Gastrocnemius medialis (tissue), 4 donors: ENCODE measurements around the gene VASN.

Experiments used
- POLR2A ChIP-seq, 2 donors: fragments of 450-650 bp; IDR thresholded peaks; one replicate each; pipeline ENCODE4 v1.6.1; 2017; ENCODE audit warnings: antibody characterized with exemption in 2 of 2, mild to moderate bottlenecking in 2 of 2, moderate library complexity in 2 of 2
- TF ChIP-seq, protein P1 (sequence below), 5 experiments: fragments of 450-650 bp in 3 of 5; fragments of 200-600 bp in 2 of 5; sonication (generic) in 2 of 5; IDR thresholded peaks in 4 of 5; conservative IDR thresholded peaks in 1 of 5; 1 replicate in 4 of 5; 2 replicates in 1 of 5; pipeline ENCODE4 v1.5.1; 2016 to 2019; ENCODE audit warnings: antibody characterized with exemption in 5 of 5, mild to moderate bottlenecking in 3 of 5, moderate library complexity in 3 of 5

DNA sequence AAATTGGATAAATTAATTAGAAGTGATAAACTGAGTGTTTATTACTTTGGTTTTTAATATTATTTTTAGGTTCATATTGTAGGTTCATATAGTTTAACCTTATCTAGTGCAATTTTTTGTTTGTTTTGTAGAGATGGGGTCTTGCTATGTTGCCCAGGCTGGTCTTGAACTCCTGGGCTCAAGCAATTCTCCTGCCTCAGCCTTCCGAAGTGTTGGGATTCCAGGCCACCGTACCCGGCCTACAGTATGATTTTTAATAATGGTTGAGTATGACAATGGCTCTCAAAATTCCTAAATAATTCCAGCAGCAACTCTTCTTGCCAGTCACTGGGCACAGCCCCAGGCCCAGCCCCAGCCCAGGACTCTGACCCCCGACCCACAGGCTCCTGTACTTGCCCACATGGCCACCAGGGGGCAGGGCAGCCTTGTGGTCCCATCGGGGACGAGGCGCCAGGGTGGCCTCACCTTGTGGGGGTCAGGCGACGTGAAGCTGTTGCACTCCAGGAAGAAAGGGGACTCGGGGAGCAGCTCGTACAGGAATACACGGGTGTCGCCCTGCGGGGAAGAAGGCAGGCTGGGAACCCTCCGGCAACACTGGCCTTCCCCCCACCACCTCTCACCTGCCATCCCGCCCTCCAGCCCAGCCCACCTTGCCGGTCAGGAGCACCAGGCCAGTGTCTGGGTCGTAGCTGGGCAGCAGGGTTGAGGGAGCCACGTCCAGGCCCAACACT, 12.7 kb upstream of the VASN start:
- TF ChIP-seq, protein P1, sequence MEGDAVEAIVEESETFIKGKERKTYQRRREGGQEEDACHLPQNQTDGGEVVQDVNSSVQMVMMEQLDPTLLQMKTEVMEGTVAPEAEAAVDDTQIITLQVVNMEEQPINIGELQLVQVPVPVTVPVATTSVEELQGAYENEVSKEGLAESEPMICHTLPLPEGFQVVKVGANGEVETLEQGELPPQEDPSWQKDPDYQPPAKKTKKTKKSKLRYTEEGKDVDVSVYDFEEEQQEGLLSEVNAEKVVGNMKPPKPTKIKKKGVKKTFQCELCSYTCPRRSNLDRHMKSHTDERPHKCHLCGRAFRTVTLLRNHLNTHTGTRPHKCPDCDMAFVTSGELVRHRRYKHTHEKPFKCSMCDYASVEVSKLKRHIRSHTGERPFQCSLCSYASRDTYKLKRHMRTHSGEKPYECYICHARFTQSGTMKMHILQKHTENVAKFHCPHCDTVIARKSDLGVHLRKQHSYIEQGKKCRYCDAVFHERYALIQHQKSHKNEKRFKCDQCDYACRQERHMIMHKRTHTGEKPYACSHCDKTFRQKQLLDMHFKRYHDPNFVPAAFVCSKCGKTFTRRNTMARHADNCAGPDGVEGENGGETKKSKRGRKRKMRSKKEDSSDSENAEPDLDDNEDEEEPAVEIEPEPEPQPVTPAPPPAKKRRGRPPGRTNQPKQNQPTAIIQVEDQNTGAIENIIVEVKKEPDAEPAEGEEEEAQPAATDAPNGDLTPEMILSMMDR (IDR thresholded peaks at IDR 0.05 in 4 of 5, conservative IDR thresholded peaks at IDR 0.05 in 1 of 5) = peak; percentile 94 to 99 (median 97)
- no peak for TF ChIP-seq POLR2A (IDR thresholded peaks at IDR 0.05)
